Stomach (tissue), 9 donors: ENCODE results near the gene NLGN4X. TPM values are rescaled to one million over a fixed set of nuclear protein-coding genes. Genes with fewer than 3 reads are reported as not detected.

Experiments
- DNase-seq, 2 donors: peaks; one replicate each; pipeline versions ENCODE4 v3.0.0 to v3.0.0-alpha.2; 2013 to 2019
- H3K27ac ChIP-seq, 5 donors: fragments of 200-600 bp in 4 of 5; sonication (generic) in 4 of 5; one replicate each; pipeline ENCODE4 v1.5.1; 2013 to 2019; ENCODE audit warnings: mild to moderate bottlenecking in 1 of 5, moderate library complexity in 1 of 5
- H3K27me3 ChIP-seq, 3 donors: fragments of 200-600 bp; sonication (generic); one replicate each; pipeline ENCODE4 v1.5.1; 2017 to 2019; ENCODE audit warnings: mixed run types in 1 of 3
- H3K36me3 ChIP-seq, 4 donors: fragments of 200-600 bp; sonication (generic); 1 replicate in 3 of 4; 2 replicates in 1 of 4; pipeline ENCODE4 v1.5.1; 2016 to 2019
- H3K4me1 ChIP-seq, 4 donors: fragments of 200-600 bp; sonication (generic); one replicate each; pipeline ENCODE4 v1.5.1; 2016 to 2019
- H3K4me3 ChIP-seq, 4 donors: fragments of 200-600 bp; sonication (generic) in 3 of 4; one replicate each; pipeline ENCODE4 v1.5.1; 2016 to 2019; ENCODE audit warnings: mild to moderate bottlenecking in 1 of 4
- H3K9me3 ChIP-seq, 4 donors: fragments of 200-600 bp; sonication (generic); one replicate each; pipeline ENCODE4 v1.5.1; 2016 to 2019
- CTCF ChIP-seq, 7 experiments: fragments of 450-650 bp in 4 of 7; fragments of 200-600 bp in 3 of 7; sonication (generic) in 3 of 7; IDR thresholded peaks; one replicate each; pipeline ENCODE4 v1.5.1; 2016 to 2019; ENCODE audit warnings: antibody characterized with exemption in 7 of 7, control low read depth in 2 of 7, mild to moderate bottlenecking in 1 of 7
- EP300 ChIP-seq: sonication (generic); formaldehyde crosslinking; IDR thresholded peaks from one replicate; pipeline ENCODE4 v1.6.1; 2017; ENCODE audit warnings: antibody characterized with exemption
- POLR2A ChIP-seq, 4 donors: fragments of 450-650 bp; IDR thresholded peaks; one replicate each; pipeline ENCODE4 v1.6.1; 2016; ENCODE audit warnings: antibody characterized with exemption in 4 of 4, control low read depth in 2 of 4, mild to moderate bottlenecking in 1 of 4, moderate library complexity in 1 of 4
- POLR2AphosphoS5 ChIP-seq, 3 donors: sonication (generic); formaldehyde crosslinking; IDR thresholded peaks; one replicate each; pipeline ENCODE4 v1.6.1; 2016; ENCODE audit warnings: antibody characterized with exemption in 3 of 3
- WGBS, 5 donors: extraction: QIAGEN DNeasy Blood & Tissue Kit in 3 of 5; methylation state at CpG; one replicate each; pipeline versions ENCODE4 v1.1.5 to v1.1.7; 2013 to 2018; 5-methylcytosine and 5-hydroxymethylcytosine counted together
- intact Hi-C: fragments of 100-400 bp; cut with DNase I; formaldehyde crosslinking; loops from one replicate; pipeline ENCODE4 v1.15.1; 2023; ENCODE audit warnings: low total_unique reads
- polyA plus RNA-seq, 3 donors: library from polyadenylated mRNA; stranded (reverse); fragments of 200-250 nt; gene quantifications; one replicate each; pipeline ENCODE4 v1.2.3, GENCODE V29; 2013
- total RNA-seq, 5 donors: library from RNA; depleted of rRNA; stranded (reverse); fragments of >200 nt; gene quantifications; one replicate each; pipeline versions ENCODE4 v1.1.0 to v1.2.3, GENCODE V29; 2014 to 2016
- donor health status: healthy with polysubstance abuse.
- donor health status: Bipolar disorder and iron deficiency.
- donor health status: healthy.

The NLGN4X gene
- total and polyA plus RNA-seq, 8 donors = under 0.01 to 9.0 (median 0.52) TPM

GRCh38 chrX:6163721-6164120 is 64.9 kb downstream of the NLGN4X start:
- TF ChIP-seq CTCF (IDR thresholded peaks at IDR 0.05) (no peak), POLR2AphosphoS5 (IDR thresholded peaks at IDR 0.05) (no peak), POLR2A (IDR thresholded peaks at IDR 0.05) (no peak), EP300 (no peak)
- no peaks in the 10 kb centered on the region for H3K4me1 ChIP-seq
- DNase-seq = no peak
- intact Hi-C loops = no loop called here
- WGBS, 5 donors = 55 to 79% (median 67%) methylated on average over 1 of the region's 1 CpG
- H3K4me3 ChIP-seq = no peak overlapping the region
- H3K27me3 ChIP-seq = no peaks in the 10 kb centered on the region
- H3K36me3 ChIP-seq = no peaks in the 10 kb centered on the region
- no peak overlapping the region for H3K27ac ChIP-seq
- H3K9me3 ChIP-seq = no peaks in the 10 kb centered on the region

GRCh38 chrX:6159468-6159867 is 69.2 kb downstream of the NLGN4X start:
- Histone ChIP-seq H3K4me1 (no peaks in the 10 kb centered on the region), H3K36me3 (no peaks in the 10 kb centered on the region), H3K9me3 (no peaks in the 10 kb centered on the region), H3K27me3 (no peaks in the 10 kb centered on the region), H3K27ac (no peak overlapping the region), H3K4me3 (no peak overlapping the region)
- DNase-seq = no peak
- TF ChIP-seq CTCF (IDR thresholded peaks at IDR 0.05) = no peak
- no peak for TF ChIP-seq POLR2AphosphoS5 (IDR thresholded peaks at IDR 0.05)
- TF ChIP-seq POLR2A (IDR thresholded peaks at IDR 0.05) = no peak
- TF ChIP-seq EP300 = no peak
- WGBS, 5 donors = 62 to 79% (median 68%) methylated on average over 5 of the region's 5 CpGs
- intact Hi-C loops = no loop called here

GRCh38 chrX:6151971-6152370 is 76.7 kb downstream of the NLGN4X start:
- TF ChIP-seq EP300 (no peak), POLR2AphosphoS5 (IDR thresholded peaks at IDR 0.05) (no peak), POLR2A (IDR thresholded peaks at IDR 0.05) (no peak), CTCF (IDR thresholded peaks at IDR 0.05) (no peak)
- intact Hi-C loops = no loop called here
- Histone ChIP-seq H3K27ac (no peak overlapping the region), H3K4me3 (no peak overlapping the region), H3K36me3 (no peaks in the 10 kb centered on the region), H3K27me3 (no peaks in the 10 kb centered on the region), H3K4me1 (no peaks in the 10 kb centered on the region), H3K9me3 (no peaks in the 10 kb centered on the region)
- 66 to 83% (median 76%) methylated on average over 5 of the region's 5 CpGs for WGBS, 5 donors
- DNase-seq = no peak

GRCh38 chrX:6149060-6149872 is 79.4 kb downstream of the NLGN4X start:
- no peak for TF ChIP-seq POLR2A (IDR thresholded peaks at IDR 0.05)
- TF ChIP-seq EP300 = no peak
- no peak for TF ChIP-seq CTCF (IDR thresholded peaks at IDR 0.05)
- no peak for TF ChIP-seq POLR2AphosphoS5 (IDR thresholded peaks at IDR 0.05)
- no peaks in the 10 kb centered on the region for H3K9me3 ChIP-seq
- H3K4me1 ChIP-seq = no peaks in the 10 kb centered on the region
- DNase-seq = peak in 1 of 2 donors; percentile 13
- 71 to 85% (median 82%) methylated on average over 6 of the region's 6 CpGs for WGBS, 5 donors
- H3K36me3 ChIP-seq = no peaks in the 10 kb centered on the region
- intact Hi-C loops = no loop called here
- H3K27ac ChIP-seq = no peak overlapping the region
- H3K27me3 ChIP-seq = no peaks in the 10 kb centered on the region
- H3K4me3 ChIP-seq = no peak overlapping the region
